GM10266 (cell line): Measurements from ENCODE around the gene IL4R.
A peak's percentile ranks its signal among the peaks of the same experiment; 100 is the strongest.

ENCODE experiments used
- DNase-seq: peaks from one replicate; pipeline ENCODE4 v3.0.0; 2012; ENCODE audit errors: extremely low spot score
- CTCF ChIP-seq: IDR thresholded peaks from 2 replicates; pipeline ENCODE4 v1.5.1; 2012; ENCODE audit warnings: mild to moderate bottlenecking, low read depth; ENCODE audit not compliant: control insufficient read depth, insufficient read depth; ENCODE audit errors: missing control alignments

The IL4R gene

GRCh38 chr16:27313422-27314160 is at the start of gene IL4R:
Gene IL4R, plus strand, starts transcription at chr16:27313974. Its CDS starts 26,230 bp downstream, at chr16:27340204.
- DNase-seq: peak; percentile 82
- TF ChIP-seq CTCF: no peak

GRCh38 chr16:27264151-27264550 is 49.6 kb upstream of the IL4R start:
- DNase-seq: no peak
- no peak for TF ChIP-seq CTCF

- TF ChIP-seq CTCF: no peak
These were observed 47.8 kb upstream of the IL4R start for GRCh38 chr16:27265982-27266381.

GRCh38 chr16:27267037-27267677 is 46.6 kb upstream of the IL4R start:
- TF ChIP-seq CTCF: no peak
- DNase-seq: no peak

More at GRCh38 chr16:27265982-27266381, 47.8 kb upstream of the IL4R start:
- no peak for DNase-seq

- no peak for TF ChIP-seq CTCF
- peak; percentile 91 for DNase-seq
These were observed 45.1 kb upstream of the IL4R start, which contains the start of gene NSMCE1 for GRCh38 chr16:27268376-27269299. Gene NSMCE1, minus strand, starts transcription at chr16:27268772. Its CDS starts 11,202 bp downstream, at chr16:27257570.

GRCh38 chr16:27269300-27270150 is 44.2 kb upstream of the IL4R start:
- DNase-seq: no peak
- TF ChIP-seq CTCF: no peak
